Putamen (tissue), 1 donor: ENCODE data around the gene GTF2I.
"Not testable (repeated sequence)": the region's sequence is repeated elsewhere in the genome, so short reads cannot be mapped to it uniquely, and the experiment has no call there.

ENCODE experiments used
- DNase-seq: peaks from one replicate; pipeline ENCODE4 v3.0.0-alpha.2; 2016; ENCODE audit warnings: low spot score

Gene GTF2I

GRCh38 chr7:74717889-74718288 is 60.4 kb downstream of the GTF2I start:
- DNase-seq: peak; percentile 56

- DNase-seq: no peak
Measured at GRCh38 chr7:74718336-74718735, 60.8 kb downstream of the GTF2I start.

- no peak for DNase-seq
Measured at GRCh38 chr7:74722153-74722552, 64.6 kb downstream of the GTF2I start.

DNA sequence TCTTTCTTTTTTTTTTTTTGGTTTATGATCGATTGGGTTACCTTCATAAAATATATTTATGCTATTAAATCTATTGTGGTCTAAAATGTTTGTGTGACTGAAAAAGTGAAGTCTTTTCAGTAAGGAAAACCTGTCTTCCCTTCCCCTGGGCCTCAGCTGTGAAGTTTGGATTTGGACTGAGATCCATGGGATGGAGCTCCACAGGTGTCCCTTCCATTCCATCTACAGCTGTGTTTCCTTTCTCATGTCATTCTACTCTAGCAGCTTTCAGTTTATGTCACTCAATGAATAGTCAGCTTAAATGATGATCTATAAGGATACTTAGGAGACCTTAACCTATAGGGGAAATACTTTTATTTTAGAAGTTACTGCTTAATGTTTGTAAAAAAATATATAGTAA is 68.3 kb downstream of the GTF2I start:
- no peak for DNase-seq

DNA sequence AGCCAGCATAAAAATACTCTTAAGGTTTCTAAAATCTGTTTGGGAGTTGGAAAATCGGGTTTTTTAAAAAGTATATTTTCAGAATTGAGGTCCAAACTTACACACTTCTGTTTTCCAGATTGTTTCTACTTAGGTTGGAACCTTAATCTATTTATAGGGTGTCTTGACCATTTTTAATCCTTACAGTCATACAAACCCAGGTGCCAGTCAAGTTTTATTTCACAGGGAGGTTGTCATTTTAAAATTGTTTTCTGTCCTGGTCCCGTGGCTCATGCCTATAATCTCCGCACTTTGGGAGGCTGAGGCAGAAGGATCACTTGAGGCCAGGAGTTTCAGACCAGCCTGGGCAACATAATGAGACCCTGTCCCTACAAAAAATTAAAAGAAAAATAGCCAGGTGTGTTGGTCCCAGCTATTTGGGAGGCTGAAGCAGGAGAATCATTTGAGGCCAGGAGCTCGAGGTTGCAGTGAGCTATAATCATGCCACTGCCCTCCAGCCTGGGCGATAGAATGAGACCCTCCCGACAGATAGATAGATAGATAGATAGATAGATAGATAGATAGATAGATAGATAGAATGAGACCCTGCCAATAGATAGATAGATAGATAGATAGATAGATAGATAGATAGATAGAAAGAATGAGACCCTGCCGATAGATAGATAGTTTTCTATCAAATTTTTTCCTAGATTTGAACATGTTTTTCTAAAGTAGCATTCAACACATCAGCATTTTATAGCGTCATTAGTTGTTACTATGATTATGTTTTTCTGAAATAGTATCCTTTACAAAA is 69.0 kb downstream of the GTF2I start:
- no peak for DNase-seq

DNA sequence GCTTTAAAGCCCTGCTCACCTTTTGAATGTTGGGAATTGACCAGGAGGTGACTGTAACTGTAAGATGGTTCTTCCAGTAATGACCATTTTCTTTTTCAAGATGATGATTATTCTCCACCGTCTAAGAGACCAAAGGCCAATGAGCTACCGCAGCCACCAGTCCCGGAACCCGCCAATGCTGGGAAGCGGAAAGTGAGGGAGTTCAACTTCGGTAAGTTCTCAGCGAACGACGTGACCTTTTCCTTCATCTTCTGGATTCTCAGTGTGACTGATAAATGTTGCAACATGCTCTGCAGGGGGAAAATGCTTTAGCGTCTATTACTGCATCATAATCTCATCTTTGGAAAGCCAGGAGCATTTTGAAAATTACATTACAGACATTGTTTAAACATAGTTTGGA is 71.2 kb downstream of the GTF2I start:
- DNase-seq: not testable (repeated sequence)

DNA sequence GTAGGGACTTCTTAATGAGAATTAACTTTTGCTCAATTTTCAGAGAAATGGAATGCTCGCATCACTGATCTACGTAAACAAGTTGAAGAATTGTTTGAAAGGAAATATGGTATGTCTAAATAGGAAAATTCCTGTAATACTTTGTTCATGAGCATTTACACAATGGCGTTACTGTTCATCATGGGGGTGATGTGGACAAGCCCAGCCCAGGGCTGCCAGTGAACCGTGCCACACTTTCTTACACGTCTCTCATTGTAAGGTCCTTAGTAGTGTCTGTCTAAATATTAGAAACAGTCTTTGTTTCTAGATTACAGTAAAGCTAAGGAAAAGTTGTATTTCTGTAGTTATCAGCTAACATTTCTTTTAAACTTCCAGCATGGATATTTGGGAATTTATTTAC is 72.7 kb downstream of the GTF2I start:
- not testable (repeated sequence) for DNase-seq

DNA sequence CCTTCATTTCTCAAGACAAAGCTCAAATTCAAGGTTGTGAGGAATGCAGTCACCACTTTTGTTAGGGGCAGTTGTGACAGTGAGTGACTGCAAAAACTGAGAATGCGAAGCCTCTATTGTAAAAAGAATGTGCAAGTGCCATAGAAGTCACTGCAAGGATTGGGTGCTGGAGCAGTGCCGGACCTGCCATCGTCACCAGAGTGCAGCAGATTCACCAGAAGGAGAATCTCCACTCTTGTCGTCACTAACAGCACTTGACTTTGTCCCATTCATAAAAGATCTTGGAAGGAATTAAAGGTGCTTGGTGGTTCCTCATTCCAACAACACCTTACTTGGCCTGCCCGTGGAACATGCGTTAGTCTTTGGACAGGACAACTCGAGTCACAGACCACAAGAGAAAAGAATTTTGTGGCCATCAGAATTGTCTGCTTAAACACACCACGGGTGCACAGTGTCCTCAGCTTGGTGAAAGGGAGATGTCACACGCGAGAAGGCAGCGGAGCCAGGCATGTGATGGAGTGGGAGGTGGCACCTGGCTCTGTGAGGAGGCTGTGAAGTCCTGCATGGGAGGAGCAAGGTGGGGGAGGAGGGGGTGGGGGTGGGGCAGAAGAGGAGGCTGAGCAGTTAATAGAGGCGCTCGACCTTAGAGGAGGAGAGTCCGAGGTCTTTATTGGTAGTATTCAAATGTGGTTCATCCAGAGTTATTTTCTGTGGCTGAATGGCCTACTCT is 82.6 kb downstream of the GTF2I start:
- not testable (repeated sequence) for DNase-seq

GRCh38 chr7:74743936-74744557 is 86.5 kb downstream of the GTF2I start:
- not testable (repeated sequence) for DNase-seq

DNA sequence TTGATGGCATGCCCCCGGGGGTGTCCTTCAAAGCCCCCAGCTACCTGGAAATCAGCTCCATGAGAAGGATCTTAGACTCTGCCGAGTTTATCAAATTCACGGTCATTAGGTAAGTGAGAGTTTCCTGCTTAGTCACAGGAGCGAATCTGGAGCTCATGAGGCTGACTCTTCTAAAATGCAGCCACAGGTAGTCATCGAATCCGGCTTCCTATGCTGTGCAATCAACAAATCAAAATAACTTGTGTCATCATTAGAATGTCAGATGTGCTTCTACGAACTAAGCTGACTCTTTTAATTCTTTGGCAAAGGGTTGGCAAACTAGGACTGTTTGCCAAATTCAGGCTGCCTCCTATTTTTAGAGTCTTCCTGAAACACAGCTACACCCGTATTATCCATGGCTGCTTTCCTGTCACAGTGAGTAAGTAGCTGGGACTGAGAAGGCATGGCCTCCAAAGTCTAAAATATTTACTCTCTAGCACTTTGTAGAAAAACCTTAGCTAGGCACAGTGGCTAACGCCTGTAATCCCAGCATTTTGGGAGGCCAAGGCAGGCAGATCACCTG is 96.5 kb downstream of the GTF2I start:
- DNase-seq: not testable (repeated sequence)

- not testable (repeated sequence) for DNase-seq
Measured at GRCh38 chr7:74756673-74757072, 99.2 kb downstream of the GTF2I start.

DNA sequence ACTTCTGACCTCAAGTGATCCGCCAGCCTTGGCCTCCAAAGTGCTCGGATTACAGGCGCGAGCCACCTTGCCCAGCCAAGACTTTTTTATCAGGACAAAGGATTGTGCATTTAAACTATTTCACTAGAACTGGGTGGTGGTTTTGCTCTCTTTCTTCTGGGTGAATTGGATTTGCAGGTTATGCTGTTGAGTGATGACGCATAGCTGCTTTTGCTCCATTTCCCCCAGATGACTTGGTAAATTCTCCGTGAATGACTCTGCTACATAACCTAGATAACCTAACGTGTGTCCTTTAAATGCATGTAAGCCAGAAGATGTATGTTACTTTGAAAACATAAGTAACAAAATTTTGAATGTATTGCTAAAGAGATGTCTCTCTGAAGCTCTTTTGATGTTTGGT is 100.8 kb downstream of the GTF2I start:
- DNase-seq: not testable (repeated sequence)

DNA sequence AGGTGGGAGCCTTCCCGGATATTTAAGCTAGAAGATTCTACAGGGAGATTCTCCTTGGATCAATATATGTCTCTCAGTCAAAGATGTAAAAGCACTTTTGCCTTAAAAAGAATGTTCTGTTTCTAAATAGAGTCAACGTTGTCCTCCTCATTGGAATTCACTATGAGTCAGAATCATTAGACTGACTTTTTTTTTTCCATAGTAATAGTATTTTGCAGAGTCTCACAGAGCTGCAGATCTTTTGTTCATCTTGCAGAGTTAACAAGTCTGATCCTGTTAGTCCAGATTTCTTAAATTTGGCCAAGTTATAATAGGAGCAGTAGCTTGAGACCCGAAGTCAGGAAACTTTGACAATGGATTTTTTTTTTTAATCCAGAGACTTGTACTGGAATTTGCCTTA is 101.5 kb downstream of the GTF2I start:
- DNase-seq: not testable (repeated sequence)

GRCh38 chr7:74765205-74765918 is 107.8 kb downstream of the GTF2I start:
- not testable (repeated sequence) for DNase-seq

- DNase-seq: not testable (repeated sequence)
Measured at GRCh38 chr7:74766509-74766908, 109.0 kb downstream of the GTF2I start.

DNA sequence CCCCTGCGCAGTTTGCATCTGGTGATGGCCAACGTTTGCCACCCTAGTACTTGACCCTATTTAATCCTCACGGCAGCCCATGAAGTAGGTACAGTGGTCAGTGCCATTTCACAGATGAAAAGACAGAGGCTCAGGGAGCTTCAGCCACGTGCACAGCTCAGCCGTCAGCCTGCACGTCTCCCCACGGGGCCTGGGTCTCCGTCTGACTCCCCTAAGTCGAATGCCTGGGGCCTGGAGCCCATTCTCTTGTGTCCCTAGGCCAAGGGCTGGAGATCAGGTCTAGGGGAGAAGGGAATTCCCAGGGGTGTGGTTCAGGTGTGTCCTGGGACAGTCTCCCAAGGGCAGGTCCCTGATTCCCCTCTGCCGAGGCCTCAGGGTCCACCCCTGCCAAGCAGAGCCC is 109.5 kb downstream of the GTF2I start:
- DNase-seq: not testable (repeated sequence)

DNA sequence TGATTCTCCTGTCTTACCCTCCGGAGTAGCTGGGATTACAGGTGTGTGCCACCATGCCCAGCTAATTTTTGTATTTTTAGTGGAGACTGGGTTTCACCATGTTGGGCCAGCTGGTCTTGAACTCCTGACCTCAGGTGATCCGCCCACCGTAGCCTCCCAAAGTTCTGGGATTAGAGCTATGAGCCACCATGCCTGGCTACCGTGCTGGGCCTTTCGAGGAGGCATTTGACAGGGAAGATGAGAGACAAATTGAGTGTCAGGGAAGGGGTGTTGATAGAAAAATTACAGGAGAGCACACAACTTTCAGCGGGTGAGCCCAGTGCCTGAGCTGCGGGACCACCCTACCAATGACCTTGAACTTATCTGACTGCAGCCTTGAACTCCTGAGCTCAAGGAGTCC is 112.5 kb downstream of the GTF2I start:
- not testable (repeated sequence) for DNase-seq

DNA sequence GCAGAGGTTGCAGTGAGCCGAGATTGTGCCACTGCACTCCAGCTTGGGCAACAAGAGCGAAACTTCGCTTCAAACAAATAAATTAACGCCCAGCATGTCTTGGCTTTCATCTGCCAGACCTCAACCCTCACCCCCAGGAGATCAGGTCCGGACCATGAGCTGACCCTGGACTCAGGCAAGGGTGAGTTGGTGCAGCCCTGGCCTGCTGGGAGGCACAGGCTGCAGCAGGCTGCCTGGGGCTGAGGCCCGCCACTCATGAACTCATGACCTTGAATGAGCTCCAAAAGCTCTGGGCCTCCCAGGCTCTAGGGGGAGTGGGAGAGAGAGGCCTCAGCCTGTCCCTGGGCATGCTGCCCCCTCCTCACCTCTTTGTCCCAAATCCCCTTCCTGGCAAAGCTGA is 114.6 kb downstream of the GTF2I start:
- not testable (repeated sequence) for DNase-seq

DNA sequence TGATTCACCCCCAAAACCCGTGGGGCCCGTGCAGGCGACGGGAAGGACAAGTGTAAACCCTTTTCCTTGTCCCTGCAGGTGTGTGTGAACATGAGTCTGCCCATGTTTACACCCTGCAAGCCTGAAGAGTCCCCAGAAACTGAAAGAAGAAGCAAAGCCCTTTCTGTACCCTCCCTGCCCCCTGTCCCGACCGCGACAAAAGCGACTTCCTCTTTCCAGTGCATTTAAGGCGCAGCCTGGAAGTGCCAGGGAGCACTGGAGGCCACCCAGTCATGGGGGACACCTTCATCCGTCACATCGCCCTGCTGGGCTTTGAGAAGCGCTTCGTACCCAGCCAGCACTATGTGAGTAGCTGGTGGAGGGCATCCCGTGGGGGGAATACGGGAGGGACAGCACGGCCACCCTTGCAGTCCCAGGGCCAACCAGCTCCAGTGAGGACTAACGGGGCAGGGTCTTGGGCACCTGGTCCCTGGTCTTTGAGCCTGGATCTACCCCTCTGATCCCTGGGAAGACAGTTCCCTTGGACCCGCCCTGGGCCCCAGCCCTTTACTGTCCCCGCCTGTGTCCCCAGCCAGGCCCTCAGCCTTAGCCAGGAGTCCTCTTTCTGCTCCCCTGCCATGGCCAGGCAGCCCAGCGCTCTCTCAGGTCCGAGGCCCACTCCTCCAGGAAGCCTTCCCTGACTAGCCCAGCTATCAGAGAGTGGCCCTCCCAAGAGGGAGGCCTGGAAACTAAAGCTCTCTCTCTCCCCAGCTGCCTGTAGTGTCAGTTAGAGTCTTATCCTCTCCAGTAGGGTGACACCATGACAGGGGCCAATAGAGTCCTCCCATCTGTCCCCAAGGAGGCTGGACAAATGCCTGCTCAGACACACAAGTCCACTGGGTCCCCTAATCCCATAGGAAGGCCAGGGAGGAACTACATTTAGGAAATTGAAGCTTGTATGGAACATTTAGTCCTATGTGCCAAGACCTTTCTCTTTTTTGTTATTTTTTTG is 116.5 kb downstream of the GTF2I start, which contains the start of gene NCF1:
NCF1 (plus strand) TSS at position 252 of the 991 bp plus-strand sequence; CDS start at position 273, 21 bp downstream.
- not testable (repeated sequence) for DNase-seq

DNA sequence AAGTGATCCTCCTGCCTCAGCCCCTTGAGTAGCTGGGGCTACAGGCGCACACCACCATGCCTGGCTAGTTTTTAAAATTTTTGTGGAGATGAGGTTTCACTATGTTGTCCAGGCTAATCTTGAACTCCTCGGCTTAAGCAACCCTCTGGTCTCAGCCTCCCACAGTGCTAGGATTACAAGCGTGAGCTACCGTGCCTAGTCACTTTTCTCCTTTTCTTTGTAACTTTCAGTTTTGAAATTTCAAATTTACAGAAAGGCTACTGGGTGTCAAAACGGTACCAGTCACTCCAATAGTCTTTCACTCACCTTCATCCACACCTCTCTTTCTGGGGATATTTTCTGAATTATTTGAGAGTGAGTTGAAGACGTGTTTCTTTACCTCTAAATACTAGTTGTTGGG is 117.6 kb downstream of the GTF2I start:
- not testable (repeated sequence) for DNase-seq
